Measurements from ENCODE around the gene EGFR.

- TF ChIP-seq CTCF (IDR thresholded peaks at IDR 0.05; ENCODE audit: poor library complexity) (no peak), EZH2phosphoT487 (IDR thresholded peaks at IDR 0.05; ENCODE audit: low read depth, severe bottlenecking, unreplicated experiment) (no peak), EZH2 (IDR thresholded peaks at IDR 0.05; ENCODE audit: borderline replicate concordance) (no peak)
Observed at GRCh38 chr7:55241958-55242357, 223.1 kb downstream of the EGFR start.

Measured in hepatocyte (in vitro differentiated cells).